GM19351 (cell line): ENCODE measurements around the gene ZNF232.
"Not testable (repeated sequence)": the region's sequence is repeated elsewhere in the genome, so short reads cannot be mapped to it uniquely, and the experiment has no call there.

Source experiments
- ATAC-seq: cut with Tn5 transposase; IDR thresholded peaks from one replicate; pipeline ENCODE4 v1.9.1; 2021; ENCODE audit warnings: mild to moderate bottlenecking, moderate library complexity; ENCODE audit not compliant: unreplicated experiment

ZNF232 gene

GRCh38 chr17:5111402-5112204 is at the start of gene ZNF232:
Gene ZNF232, minus strand, starts transcription at chr17:5111878. Its CDS starts 56 bp downstream, at chr17:5111822.
- peak; percentile 77 for ATAC-seq

GRCh38 chr17:5160702-5161101 is 49.0 kb upstream of the ZNF232 start:
- ATAC-seq = not testable (repeated sequence)

- not testable (repeated sequence) for ATAC-seq
These were observed 34.4 kb upstream of the ZNF232 start for GRCh38 chr17:5146122-5146521.

GRCh38 chr17:5142877-5143276 is 31.2 kb upstream of the ZNF232 start:
- not testable (repeated sequence) for ATAC-seq

GRCh38 chr17:5139458-5139732 is 27.7 kb upstream of the ZNF232 start:
- ATAC-seq = no peak

- no peak for ATAC-seq
These were observed 27.2 kb upstream of the ZNF232 start for GRCh38 chr17:5138616-5139457.

GRCh38 chr17:5138198-5138544 is 26.5 kb upstream of the ZNF232 start:
- ATAC-seq = not testable (repeated sequence)

GRCh38 chr17:5137511-5138197 is 26.0 kb upstream of the ZNF232 start:
- not testable (repeated sequence) for ATAC-seq

- ATAC-seq = not testable (repeated sequence)
These were observed 25.1 kb upstream of the ZNF232 start for GRCh38 chr17:5136580-5137412.

- no peak for ATAC-seq
These were observed 24.3 kb upstream of the ZNF232 start for GRCh38 chr17:5135726-5136579.

- not testable (repeated sequence) for ATAC-seq
These were observed 23.5 kb upstream of the ZNF232 start for GRCh38 chr17:5135131-5135712.

GRCh38 chr17:5134571-5134970 is 22.9 kb upstream of the ZNF232 start:
- not testable (repeated sequence) for ATAC-seq

GRCh38 chr17:5133961-5134360 is 22.3 kb upstream of the ZNF232 start:
- ATAC-seq = not testable (repeated sequence)

GRCh38 chr17:5133311-5133710 is 21.6 kb upstream of the ZNF232 start:
- no peak for ATAC-seq

GRCh38 chr17:5132503-5133225 is 21.0 kb upstream of the ZNF232 start:
- not testable (repeated sequence) for ATAC-seq

- not testable (repeated sequence) for ATAC-seq
These were observed 20.3 kb upstream of the ZNF232 start for GRCh38 chr17:5131799-5132502.

GRCh38 chr17:5131146-5131715 is 19.6 kb upstream of the ZNF232 start:
- ATAC-seq = no peak

GRCh38 chr17:5130687-5131086 is 19.0 kb upstream of the ZNF232 start:
- not testable (repeated sequence) for ATAC-seq
